Trophoblast cell (in vitro differentiated cells and primary cell): ENCODE results near the gene CD33.

Experiments used
- DNase-seq, 2 donors: peaks; one replicate each; pipeline ENCODE4 v3.0.0-alpha.2; 2016
- H2AFZ ChIP-seq: 2 replicates; pipeline ENCODE4 v1.6.1; 2013; ENCODE audit warnings: low read length, moderate library complexity, mild to moderate bottlenecking; ENCODE audit not compliant: insufficient read depth, poor library complexity
- H2AK5ac ChIP-seq: 2 replicates; pipeline ENCODE4 v1.6.1; 2013; ENCODE audit warnings: mild to moderate bottlenecking, low read length
- H2BK120ac ChIP-seq: 2 replicates; pipeline ENCODE4 v1.6.1; 2013; ENCODE audit warnings: low read length, mild to moderate bottlenecking, moderate library complexity; ENCODE audit not compliant: insufficient read depth, poor library complexity
- H2BK12ac ChIP-seq: 2 replicates; pipeline ENCODE4 v1.6.1; 2013; ENCODE audit warnings: mild to moderate bottlenecking, low read length, moderate library complexity
- H2BK5ac ChIP-seq: 2 replicates; pipeline ENCODE4 v1.6.1; 2013; ENCODE audit warnings: low read length, low read depth, moderate library complexity, mild to moderate bottlenecking; ENCODE audit not compliant: poor library complexity
- H3K14ac ChIP-seq: 2 replicates; pipeline ENCODE4 v1.6.1; 2013; ENCODE audit warnings: mild to moderate bottlenecking, low read length
- H3K18ac ChIP-seq: 2 replicates; pipeline ENCODE4 v1.6.1; 2013; ENCODE audit warnings: mild to moderate bottlenecking, low read length
- H3K23ac ChIP-seq: 2 replicates; pipeline ENCODE4 v1.6.1; 2013; ENCODE audit warnings: low read length
- H3K27ac ChIP-seq: 2 replicates; pipeline ENCODE4 v1.5.1; 2013; ENCODE audit warnings: low read depth, mild to moderate bottlenecking, inconsistent platforms, low read length, moderate library complexity
- H3K27me3 ChIP-seq: 2 replicates; pipeline ENCODE4 v1.6.1; 2013; ENCODE audit warnings: inconsistent platforms, mild to moderate bottlenecking, low read length, moderate library complexity; ENCODE audit not compliant: insufficient read depth
- H3K36me3 ChIP-seq, 2 experiments: 1 replicate in 1 of 2; 2 replicates in 1 of 2; pipeline ENCODE4 v1.6.1; 2013; ENCODE audit warnings: low read length in 2 of 2, mild to moderate bottlenecking in 2 of 2, moderate library complexity in 1 of 2; ENCODE audit not compliant: insufficient read depth in 2 of 2, control insufficient read depth in 1 of 2
- H3K4ac ChIP-seq: 2 replicates; pipeline ENCODE4 v1.6.1; 2013; ENCODE audit warnings: low read depth, mild to moderate bottlenecking, low read length, moderate library complexity
- H3K4me1 ChIP-seq, 2 experiments: 1 replicate in 1 of 2; 2 replicates in 1 of 2; pipeline ENCODE4 v1.6.1; 2013; ENCODE audit warnings: low read length in 2 of 2, mild to moderate bottlenecking in 2 of 2, moderate library complexity in 1 of 2; ENCODE audit not compliant: insufficient read depth in 2 of 2, control insufficient read depth in 1 of 2
- H3K4me2 ChIP-seq: 2 replicates; pipeline ENCODE4 v1.6.1; 2013; ENCODE audit warnings: inconsistent platforms, mild to moderate bottlenecking, low read length, moderate library complexity
- H3K4me3 ChIP-seq: 2 replicates; pipeline ENCODE4 v1.5.1; 2013; ENCODE audit warnings: mild to moderate bottlenecking, low read depth, low read length, inconsistent platforms
- H3K79me1 ChIP-seq: one replicate; pipeline ENCODE4 v1.6.1; 2013; ENCODE audit warnings: low read length
- H3K79me2 ChIP-seq: 2 replicates; pipeline ENCODE4 v1.6.1; 2013; ENCODE audit warnings: low read length, mild to moderate bottlenecking; ENCODE audit not compliant: control insufficient read depth, insufficient read depth, poor library complexity
- H3K9ac ChIP-seq: 2 replicates; pipeline ENCODE4 v1.6.1; 2013; ENCODE audit warnings: mild to moderate bottlenecking, low read length
- H3K9me3 ChIP-seq: 2 replicates; pipeline ENCODE4 v1.6.1; 2013; ENCODE audit warnings: low read depth, mild to moderate bottlenecking, control low read depth, inconsistent platforms, low read length; ENCODE audit not compliant: insufficient read depth
- H4K12ac ChIP-seq: 2 replicates; pipeline ENCODE4 v1.6.1; 2013; ENCODE audit warnings: low read depth, mild to moderate bottlenecking, low read length, moderate library complexity
- H4K8ac ChIP-seq: 2 replicates; pipeline ENCODE4 v1.6.1; 2013; ENCODE audit warnings: low read depth, mild to moderate bottlenecking, low read length, moderate library complexity
- H4K91ac ChIP-seq: one replicate; pipeline ENCODE4 v1.6.1; 2013; ENCODE audit warnings: low read depth, mild to moderate bottlenecking, low read length, moderate library complexity
- WGBS: extraction: QIAGEN DNeasy Blood & Tissue Kit; methylation state at CpG from one replicate; pipeline ENCODE4 v1.1.7; 2013; ENCODE audit warnings: missing lambda C conversion rate; ENCODE audit not compliant: insufficient read length, insufficient coverage; ENCODE audit errors: extremely low coverage; 5-methylcytosine and 5-hydroxymethylcytosine counted together

Gene CD33

GRCh38 chr19:51226067-51226466, 1.2 kb downstream of the CD33 start:
- Histone ChIP-seq H3K23ac (no peak overlapping the region), H2AFZ (no peak overlapping the region), H3K9me3 (peaks cover 9% of the 10 kb centered on the region), H3K79me2 (no peaks in the 10 kb centered on the region), H2AK5ac (no peak overlapping the region), H3K36me3 (no peaks in the 10 kb centered on the region), H3K4ac (no peak overlapping the region), H3K9ac (no peak overlapping the region), H4K8ac (no peak overlapping the region), H3K4me2 (no peak overlapping the region), H4K12ac (no peak overlapping the region), H3K79me1 (no peaks in the 10 kb centered on the region), H2BK120ac (no peak overlapping the region), H3K27me3 (no peaks in the 10 kb centered on the region), H3K4me3 (no peak overlapping the region), H3K14ac (no peak overlapping the region), H4K91ac (no peak overlapping the region), H3K18ac (no peak overlapping the region), H3K27ac (no peak overlapping the region), H2BK12ac (no peak overlapping the region), H2BK5ac (no peak overlapping the region), H3K4me1 (no peaks in the 10 kb centered on the region)
- DNase-seq: no peak
- WGBS: no CpG with 5 or more reads among the region's 3 CpGs

GRCh38 chr19:51227326-51227725, 2.4 kb downstream of the CD33 start:
- H2BK120ac ChIP-seq: no peak overlapping the region
- H2BK5ac ChIP-seq: no peak overlapping the region
- no peak overlapping the region for H4K91ac ChIP-seq
- no peaks in the 10 kb centered on the region for H3K4me1 ChIP-seq
- H3K27me3 ChIP-seq: no peaks in the 10 kb centered on the region
- H2BK12ac ChIP-seq: no peak overlapping the region
- H2AK5ac ChIP-seq: no peak overlapping the region
- H3K9me3 ChIP-seq: peaks cover 11% of the 10 kb centered on the region
- no peak for DNase-seq
- H3K14ac ChIP-seq: no peak overlapping the region
- H3K4me2 ChIP-seq: no peak overlapping the region
- H2AFZ ChIP-seq: no peak overlapping the region
- no peak overlapping the region for H3K9ac ChIP-seq
- H3K27ac ChIP-seq: no peak overlapping the region
- H3K4me3 ChIP-seq: no peak overlapping the region
- H3K23ac ChIP-seq: no peak overlapping the region
- H4K8ac ChIP-seq: no peak overlapping the region
- whole genome bisulfite sequencing: no CpG with 5 or more reads among the region's 2 CpGs
- H3K4ac ChIP-seq: no peak overlapping the region
- no peaks in the 10 kb centered on the region for H3K79me1 ChIP-seq
- H3K79me2 ChIP-seq: no peaks in the 10 kb centered on the region
- H3K18ac ChIP-seq: no peak overlapping the region
- no peak overlapping the region for H4K12ac ChIP-seq
- H3K36me3 ChIP-seq: no peaks in the 10 kb centered on the region

GRCh38 chr19:51227966-51228365, 3.1 kb downstream of the CD33 start:
- no peak overlapping the region for H3K4ac ChIP-seq
- no peaks in the 10 kb centered on the region for H3K27me3 ChIP-seq
- H3K4me3 ChIP-seq: no peak overlapping the region
- no peak overlapping the region for H2AFZ ChIP-seq
- no peaks in the 10 kb centered on the region for H3K79me2 ChIP-seq
- H3K9me3 ChIP-seq: peaks cover 12% of the 10 kb centered on the region
- H3K27ac ChIP-seq: no peak overlapping the region
- H3K4me1 ChIP-seq: no peaks in the 10 kb centered on the region
- no peaks in the 10 kb centered on the region for H3K36me3 ChIP-seq
- DNase-seq: no peak
- H4K91ac ChIP-seq: no peak overlapping the region
- no peak overlapping the region for H2AK5ac ChIP-seq
- no peak overlapping the region for H3K9ac ChIP-seq
- no peak overlapping the region for H2BK12ac ChIP-seq
- no peak overlapping the region for H4K8ac ChIP-seq
- H3K4me2 ChIP-seq: no peak overlapping the region
- H3K23ac ChIP-seq: no peak overlapping the region
- H2BK120ac ChIP-seq: no peak overlapping the region
- H2BK5ac ChIP-seq: no peak overlapping the region
- WGBS: no CpG with 5 or more reads among the region's 2 CpGs
- no peaks in the 10 kb centered on the region for H3K79me1 ChIP-seq
- no peak overlapping the region for H3K18ac ChIP-seq
- no peak overlapping the region for H4K12ac ChIP-seq
- no peak overlapping the region for H3K14ac ChIP-seq

GRCh38 chr19:51240866-51241265, 16.0 kb downstream of the CD33 start:
- Histone ChIP-seq H3K79me2 (no peaks in the 10 kb centered on the region), H3K27me3 (no peaks in the 10 kb centered on the region), H4K12ac (no peak overlapping the region), H2AK5ac (no peak overlapping the region), H3K18ac (no peak overlapping the region), H4K8ac (no peak overlapping the region), H3K4me3 (no peak overlapping the region), H2BK120ac (no peak overlapping the region), H3K27ac (no peak overlapping the region), H3K23ac (no peak overlapping the region), H3K4ac (no peak overlapping the region), H3K36me3 (no peaks in the 10 kb centered on the region), H2AFZ (no peak overlapping the region), H3K9ac (no peak overlapping the region), H3K9me3 (peaks cover 6% of the 10 kb centered on the region), H3K14ac (no peak overlapping the region), H4K91ac (no peak overlapping the region), H3K4me1 (no peaks in the 10 kb centered on the region), H3K4me2 (no peak overlapping the region), H2BK12ac (no peak overlapping the region), H2BK5ac (no peak overlapping the region), H3K79me1 (no peaks in the 10 kb centered on the region)
- DNase-seq: no peak
- no CpG with 5 or more reads among the region's 7 CpGs for WGBS
